ENCODE measurements around the gene ZBTB47. TPM values are rescaled to one million over a fixed set of nuclear protein-coding genes. Genes with fewer than 3 reads are reported as not detected.

The ZBTB47 gene
- total and polyA plus RNA-seq, 10 of the 15 experiments (the other 5 are each of a cell fraction or from before 2014, with no cell fraction given), result 0.04 to 3.4 (median 1.0) TPM; not detected in 1

- no peaks in the 10 kb centered on the region; the same call in 2 of the 3 replicates for H3K9me3 ChIP-seq (replicated peaks; ENCODE audit: control insufficient read depth, insufficient read depth, low read length)
- DNase-seq (ENCODE audit: low read depth, low spot score) (no peak), FAIRE-seq (no peak), ATAC-seq (no peak)
- H3K4me1 ChIP-seq (ENCODE audit: control insufficient read depth, insufficient read depth, low read length), result peaks cover 7% of the 10 kb centered on the region
- no peaks in the 10 kb centered on the region for H4K20me1 ChIP-seq (ENCODE audit: control insufficient read depth, insufficient read depth)
- H3K27me3 ChIP-seq (replicated peaks in 1 of 2; ENCODE audit: control insufficient read depth in 2 of 2, insufficient read depth in 2 of 2, low read length in 1 of 2), result no peaks in the 10 kb centered on the region
- H3K79me2 ChIP-seq (ENCODE audit: control insufficient read depth, insufficient read depth, low read length), result no peaks in the 10 kb centered on the region
- 36% methylated on average over 8 of the region's 8 CpGs for WGBS (ENCODE audit: insufficient coverage, insufficient replicate concordance, low lambda C conversion rate, missing lambda C conversion rate)
- ChIA-PET POLR2A (interaction anchor here (0.9 kb wide), 1 partner anchor 120 kb away, joined by 3 read pairs; no protein-coding TSS in a partner anchor), RAD21 (ENCODE audit: unreplicated experiment) (no interaction called here), SMC1A (ENCODE audit: uncharacterized antibody, unreplicated experiment) (no interaction called here), CTCF (no interaction called here)
- no peak overlapping the region for H3K27ac ChIP-seq (ENCODE audit: control insufficient read depth, insufficient read depth)
- H3K4me3 ChIP-seq, result no peak overlapping the region
- no peaks in the 10 kb centered on the region for H3K36me3 ChIP-seq (ENCODE audit: control insufficient read depth in 2 of 2, insufficient read depth in 2 of 2, low read length in 1 of 2)
- no peak overlapping the region for H2AFZ ChIP-seq (ENCODE audit: control insufficient read depth, low read depth, low read length)
- no peak overlapping the region for H3K9ac ChIP-seq (ENCODE audit: control insufficient read depth, insufficient read depth, low read length)
- in situ Hi-C loops (cut with MboI), result no loop called here
- no TSS peak for BruUV-seq (replicated peaks)
- TF ChIP-seq MLLT1 (IDR thresholded peaks at IDR 0.05) (no peak), MYB (IDR thresholded peaks at IDR 0.05; ENCODE audit: borderline replicate concordance, low read depth, low read length) (no peak), SREBF1 (IDR thresholded peaks at IDR 0.05; ENCODE audit: low read length) (no peak), BCLAF1 (IDR thresholded peaks at IDR 0.05) (no peak), ASH2L (IDR thresholded peaks at IDR 0.05; ENCODE audit: borderline replicate concordance, low read depth) (no peak), STAT3 (IDR thresholded peaks at IDR 0.05; ENCODE audit: low read depth, low read length) (no peak), CHD2 (IDR thresholded peaks at IDR 0.05; ENCODE audit: borderline replicate concordance, low read depth, low read length) (no peak), ZNF622 (IDR thresholded peaks at IDR 0.05) (no peak), HCFC1 (IDR thresholded peaks at IDR 0.05; ENCODE audit: low read length) (no peak), IKZF1 (conservative IDR thresholded peaks at IDR 0.05) (no peak)
- intact Hi-C loops (cut with micrococcal nuclease; ENCODE audit: unreplicated experiment), result no loop called here
- H3K4me2 ChIP-seq (ENCODE audit: control insufficient read depth, insufficient read depth), result no peak overlapping the region
These were observed 12.5 kb downstream of the ZBTB47 start for GRCh38 chr3:42666022-42666421.

All from GM12878 (cell line).